PFSK-1 (cell line): Measurements from ENCODE around the gene ENKD1.

Source experiments
- POLR2AphosphoS5 ChIP-seq: IDR thresholded peaks from 2 replicates; pipeline ENCODE4 v1.6.1; 2012; ENCODE audit warnings: low read depth, mild to moderate bottlenecking, control low read depth, low read length, moderate library complexity
- TF ChIP-seq, protein P1 (sequence below), 2 experiments: IDR thresholded peaks; 2 replicates each; pipeline versions ENCODE4 v1.6.1 to v1.8.0; 2011 to 2012; ENCODE audit warnings: low read depth in 2 of 2, low read length in 2 of 2, control low read depth in 1 of 2, inconsistent platforms in 1 of 2, mild to moderate bottlenecking in 1 of 2, moderate library complexity in 1 of 2; ENCODE audit not compliant: insufficient read depth in 1 of 2

DNA sequence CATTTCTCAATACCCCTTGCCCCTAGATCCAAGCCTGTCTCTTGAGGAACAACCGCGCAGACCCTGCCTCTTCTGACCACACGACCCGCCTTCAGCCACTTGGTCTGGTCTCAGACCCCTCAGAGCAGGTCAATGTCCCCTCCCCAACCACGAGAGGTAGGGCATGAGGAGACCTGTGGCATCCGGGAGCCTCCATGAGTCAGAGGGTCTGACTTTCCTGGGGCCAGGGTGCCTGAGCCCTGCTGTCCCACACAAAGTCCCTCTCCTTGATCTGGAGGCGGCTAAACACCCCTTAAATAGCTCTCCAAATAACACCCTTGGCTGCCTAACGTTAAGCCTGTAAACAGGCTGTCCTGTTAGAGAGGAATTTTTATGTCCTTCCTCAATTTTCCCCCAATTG is 16.5 kb downstream of the ENKD1 start:
- TF ChIP-seq POLR2AphosphoS5: no peak
- TF ChIP-seq, protein P1, sequence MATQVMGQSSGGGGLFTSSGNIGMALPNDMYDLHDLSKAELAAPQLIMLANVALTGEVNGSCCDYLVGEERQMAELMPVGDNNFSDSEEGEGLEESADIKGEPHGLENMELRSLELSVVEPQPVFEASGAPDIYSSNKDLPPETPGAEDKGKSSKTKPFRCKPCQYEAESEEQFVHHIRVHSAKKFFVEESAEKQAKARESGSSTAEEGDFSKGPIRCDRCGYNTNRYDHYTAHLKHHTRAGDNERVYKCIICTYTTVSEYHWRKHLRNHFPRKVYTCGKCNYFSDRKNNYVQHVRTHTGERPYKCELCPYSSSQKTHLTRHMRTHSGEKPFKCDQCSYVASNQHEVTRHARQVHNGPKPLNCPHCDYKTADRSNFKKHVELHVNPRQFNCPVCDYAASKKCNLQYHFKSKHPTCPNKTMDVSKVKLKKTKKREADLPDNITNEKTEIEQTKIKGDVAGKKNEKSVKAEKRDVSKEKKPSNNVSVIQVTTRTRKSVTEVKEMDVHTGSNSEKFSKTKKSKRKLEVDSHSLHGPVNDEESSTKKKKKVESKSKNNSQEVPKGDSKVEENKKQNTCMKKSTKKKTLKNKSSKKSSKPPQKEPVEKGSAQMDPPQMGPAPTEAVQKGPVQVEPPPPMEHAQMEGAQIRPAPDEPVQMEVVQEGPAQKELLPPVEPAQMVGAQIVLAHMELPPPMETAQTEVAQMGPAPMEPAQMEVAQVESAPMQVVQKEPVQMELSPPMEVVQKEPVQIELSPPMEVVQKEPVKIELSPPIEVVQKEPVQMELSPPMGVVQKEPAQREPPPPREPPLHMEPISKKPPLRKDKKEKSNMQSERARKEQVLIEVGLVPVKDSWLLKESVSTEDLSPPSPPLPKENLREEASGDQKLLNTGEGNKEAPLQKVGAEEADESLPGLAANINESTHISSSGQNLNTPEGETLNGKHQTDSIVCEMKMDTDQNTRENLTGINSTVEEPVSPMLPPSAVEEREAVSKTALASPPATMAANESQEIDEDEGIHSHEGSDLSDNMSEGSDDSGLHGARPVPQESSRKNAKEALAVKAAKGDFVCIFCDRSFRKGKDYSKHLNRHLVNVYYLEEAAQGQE (IDR thresholded peaks at IDR 0.05; ENCODE audit: insufficient read depth in 1 of 2, low read depth in 2 of 2, low read length in 2 of 2): no peak
